HG02763 (cell line): ENCODE measurements around the gene BEGAIN.

Experiments used
- ATAC-seq: cut with Tn5 transposase; IDR thresholded peaks from one replicate; pipeline ENCODE4 v1.9.1; 2021; ENCODE audit warnings: mild to moderate bottlenecking, moderate library complexity; ENCODE audit not compliant: unreplicated experiment

BEGAIN gene

GRCh38 chr14:100570726-100571454 is 16.3 kb downstream of the BEGAIN start:
- no peak for ATAC-seq

GRCh38 chr14:100569734-100570286 is 17.4 kb downstream of the BEGAIN start:
- no peak for ATAC-seq

GRCh38 chr14:100568998-100569733 is 18.1 kb downstream of the BEGAIN start:
- no peak for ATAC-seq

GRCh38 chr14:100568164-100568997 is 18.8 kb downstream of the BEGAIN start:
- no peak for ATAC-seq

- ATAC-seq: no peak
Measured at GRCh38 chr14:100567877-100568163, 19.4 kb downstream of the BEGAIN start.

- no peak for ATAC-seq
Measured at GRCh38 chr14:100567009-100567876, 20.0 kb downstream of the BEGAIN start.

- no peak for ATAC-seq
Measured at GRCh38 chr14:100566586-100566985, 20.6 kb downstream of the BEGAIN start.

GRCh38 chr14:100566119-100566518 is 21.1 kb downstream of the BEGAIN start:
- ATAC-seq: no peak

- no peak for ATAC-seq
Measured at GRCh38 chr14:100565650-100566049, 21.6 kb downstream of the BEGAIN start.

- no peak for ATAC-seq
Measured at GRCh38 chr14:100564512-100564911, 22.7 kb downstream of the BEGAIN start.

GRCh38 chr14:100562751-100563150 is 24.5 kb downstream of the BEGAIN start:
- no peak for ATAC-seq

- ATAC-seq: no peak
Measured at GRCh38 chr14:100561005-100561404, 26.2 kb downstream of the BEGAIN start.

GRCh38 chr14:100560471-100560870 is 26.7 kb downstream of the BEGAIN start:
- ATAC-seq: no peak

GRCh38 chr14:100559455-100559854 is 27.8 kb downstream of the BEGAIN start:
- ATAC-seq: no peak

- ATAC-seq: no peak
Measured at GRCh38 chr14:100558966-100559365, 28.3 kb downstream of the BEGAIN start.

- ATAC-seq: no peak
Measured at GRCh38 chr14:100558226-100558625, 29.0 kb downstream of the BEGAIN start.

GRCh38 chr14:100557658-100558057 is 29.6 kb downstream of the BEGAIN start:
- ATAC-seq: no peak

GRCh38 chr14:100556936-100557505 is 30.2 kb downstream of the BEGAIN start:
- ATAC-seq: no peak

- no peak for ATAC-seq
Measured at GRCh38 chr14:100556140-100556475, 31.1 kb downstream of the BEGAIN start.

GRCh38 chr14:100555436-100556139 is 31.6 kb downstream of the BEGAIN start:
- no peak for ATAC-seq
